ENCODE measurements around the gene AMN1.
"Not testable (repeated sequence)": the region's sequence is repeated elsewhere in the genome, so short reads cannot be mapped to it uniquely, and the experiment has no call there.

Gene AMN1

DNA sequence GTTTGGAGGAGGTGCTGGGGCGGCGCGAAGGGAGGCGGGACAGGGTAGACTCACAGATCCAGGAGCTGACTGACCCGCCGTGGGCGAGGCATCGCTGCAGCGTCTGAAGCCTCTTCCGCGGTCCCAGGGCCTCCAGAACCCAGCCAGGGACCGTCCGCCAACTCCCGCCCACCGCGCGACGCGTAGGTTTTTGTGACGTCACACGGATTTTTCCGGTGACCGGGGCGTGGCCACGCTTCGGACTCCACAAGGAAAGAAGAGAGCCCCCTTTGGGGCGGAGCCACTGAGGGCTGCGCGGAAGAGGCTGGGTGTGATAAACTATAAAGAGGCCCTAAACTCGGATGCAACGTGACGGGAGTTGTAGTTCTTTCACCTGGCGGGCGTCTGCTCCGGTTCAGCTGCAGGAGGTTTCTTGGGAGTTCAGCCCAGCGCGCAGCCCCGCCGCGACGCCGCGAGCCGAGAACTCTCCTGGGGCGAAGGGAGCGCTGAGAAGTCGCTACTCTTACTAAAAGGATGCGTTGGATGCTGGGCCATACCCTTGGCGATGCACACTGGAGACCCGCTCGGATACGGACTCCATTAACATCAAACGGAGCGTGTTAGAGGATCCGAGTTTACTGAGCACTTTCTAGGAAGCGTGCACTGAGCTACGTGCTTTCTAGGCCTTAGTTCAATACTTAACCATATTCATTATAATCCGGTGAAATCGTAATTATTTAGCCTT lies at the start of gene AMN1:
Gene AMN1 (minus strand): TSS at position 105 of the 724 bp plus-strand sequence. CDS start 13 bp downstream, at position 92.
- peak; percentile 99 for DNase-seq (ENCODE audit: low spot score)

DNA sequence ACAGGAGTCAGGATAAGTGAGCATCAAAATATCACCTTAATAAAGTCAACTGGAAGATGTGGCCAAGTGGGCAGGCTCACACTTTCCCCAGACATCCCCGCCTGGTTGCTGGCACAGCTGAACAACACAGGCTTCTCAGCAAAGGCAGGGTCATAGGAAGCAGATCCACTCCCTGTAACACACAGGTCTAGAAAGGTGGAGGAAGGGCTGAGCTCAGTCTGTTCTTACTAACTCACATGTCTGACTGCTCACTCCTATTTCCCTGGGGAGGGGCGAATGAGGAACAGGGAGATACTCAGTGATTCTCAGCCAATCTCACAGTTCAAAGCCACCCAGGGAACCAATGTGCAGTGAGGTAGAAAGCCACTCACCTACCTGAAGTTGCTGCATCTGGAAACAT lies 45.0 kb upstream of the AMN1 start:
- DNase-seq (ENCODE audit: low spot score) = no peak

DNA sequence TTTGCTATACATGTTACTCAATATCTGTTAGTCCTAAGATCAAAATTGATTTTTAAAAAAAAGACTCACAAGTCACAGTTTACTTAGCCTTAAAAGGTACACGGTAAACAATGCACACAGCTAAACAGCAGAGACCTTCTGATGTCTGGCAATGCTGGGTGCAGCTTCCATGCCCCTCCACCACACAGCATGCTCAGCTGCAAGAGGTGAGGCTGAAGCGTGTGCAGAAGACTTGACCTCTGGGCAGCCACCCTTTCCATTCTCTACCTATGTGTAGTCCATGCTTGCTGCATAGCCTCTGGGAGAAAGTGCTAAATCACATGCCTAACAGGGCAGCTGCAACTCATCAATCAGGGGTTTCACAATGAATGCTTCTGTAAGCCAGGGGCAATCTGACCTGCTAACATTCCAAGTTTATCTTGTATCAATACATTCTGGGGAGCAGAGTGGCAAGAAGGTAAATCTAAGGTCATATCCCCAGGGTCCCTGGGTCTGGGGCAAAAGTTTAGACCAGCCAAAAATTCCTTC lies 44.5 kb upstream of the AMN1 start:
- DNase-seq (ENCODE audit: low spot score) = no peak

DNA sequence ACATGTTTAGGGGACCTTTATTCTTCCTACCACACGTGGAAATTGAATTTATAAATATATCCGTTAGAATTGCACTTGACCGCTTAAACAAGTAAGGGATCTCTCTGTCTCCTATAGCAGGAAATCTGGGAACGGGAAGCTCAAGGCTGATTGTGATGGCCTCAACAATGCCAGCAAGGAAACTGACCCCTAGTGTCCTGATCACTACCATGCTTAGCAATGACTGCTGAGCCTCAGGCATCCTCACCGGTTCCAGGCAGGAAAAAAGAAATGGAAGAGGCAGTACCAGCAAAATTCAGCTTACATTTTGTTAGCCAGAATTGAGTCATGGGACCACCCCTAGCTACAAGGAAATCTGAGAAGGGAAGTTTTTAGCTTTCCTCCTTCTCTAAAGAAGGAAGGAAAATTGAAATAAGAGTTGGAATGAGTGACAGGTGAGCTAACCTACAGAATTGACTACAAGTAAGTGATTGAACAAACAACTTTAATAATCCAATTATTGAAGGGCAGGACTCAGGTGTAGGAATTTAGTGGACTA lies 43.9 kb upstream of the AMN1 start:
- DNase-seq (ENCODE audit: low spot score) = no peak

DNA sequence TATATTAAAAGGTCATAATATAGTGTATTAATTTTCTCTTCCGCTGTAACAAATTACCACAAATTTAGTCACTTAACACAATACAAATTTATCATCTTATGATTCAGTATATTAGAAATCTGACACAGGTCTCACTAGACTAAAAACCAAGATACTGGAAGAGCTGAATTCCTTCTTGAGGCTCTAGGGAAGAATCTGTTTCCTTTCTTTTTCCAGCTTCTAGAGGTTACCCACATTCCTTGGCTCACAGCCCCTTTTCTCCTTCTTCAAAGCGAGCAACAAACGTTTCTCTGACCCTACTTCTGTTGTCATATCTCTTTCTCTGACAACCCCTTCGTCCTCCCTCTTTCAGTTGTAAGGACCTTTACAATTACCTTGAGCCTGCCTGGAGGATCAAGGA lies 43.4 kb upstream of the AMN1 start:
- no peak for DNase-seq (ENCODE audit: low spot score)

DNA sequence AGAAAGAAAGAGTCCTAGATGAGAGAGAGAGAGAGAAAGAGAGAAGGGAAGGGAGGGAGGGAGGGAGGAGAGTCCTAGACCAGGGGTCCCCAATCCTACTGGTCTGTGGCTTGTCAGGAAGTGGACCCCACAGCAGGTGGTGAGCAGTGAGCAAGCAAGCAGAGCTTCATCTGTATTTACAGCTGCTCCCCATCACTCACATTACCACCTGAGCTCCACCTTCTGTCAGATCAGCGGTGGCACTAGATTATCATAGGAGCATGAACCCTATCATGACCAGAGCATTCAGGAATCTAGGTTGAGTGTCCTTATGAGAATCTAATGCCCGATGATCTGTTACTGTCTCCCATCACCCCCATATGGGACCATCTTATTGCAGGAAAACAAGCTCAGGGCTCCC lies 39.2 kb upstream of the AMN1 start:
- DNase-seq (ENCODE audit: low spot score) = no peak

DNA sequence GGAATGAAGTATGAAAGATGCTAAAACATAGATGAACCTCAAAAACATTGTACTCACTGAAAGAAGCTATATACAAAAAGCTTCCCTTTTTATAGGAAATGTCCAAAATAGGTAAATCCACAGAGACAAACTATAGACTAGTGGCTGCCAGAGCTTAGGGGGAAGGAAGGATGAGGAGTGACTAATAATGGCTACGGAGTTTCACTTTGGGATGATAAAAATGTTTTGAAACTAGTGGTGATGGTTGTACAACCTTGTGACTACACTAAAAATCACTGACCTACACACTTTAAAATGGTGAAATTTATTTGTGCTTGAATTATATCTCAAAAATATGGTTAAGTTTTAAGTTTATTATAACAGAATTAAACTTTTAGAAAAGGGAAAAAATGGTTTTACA lies 37.1 kb upstream of the AMN1 start:
- no peak for DNase-seq (ENCODE audit: low spot score)

DNA sequence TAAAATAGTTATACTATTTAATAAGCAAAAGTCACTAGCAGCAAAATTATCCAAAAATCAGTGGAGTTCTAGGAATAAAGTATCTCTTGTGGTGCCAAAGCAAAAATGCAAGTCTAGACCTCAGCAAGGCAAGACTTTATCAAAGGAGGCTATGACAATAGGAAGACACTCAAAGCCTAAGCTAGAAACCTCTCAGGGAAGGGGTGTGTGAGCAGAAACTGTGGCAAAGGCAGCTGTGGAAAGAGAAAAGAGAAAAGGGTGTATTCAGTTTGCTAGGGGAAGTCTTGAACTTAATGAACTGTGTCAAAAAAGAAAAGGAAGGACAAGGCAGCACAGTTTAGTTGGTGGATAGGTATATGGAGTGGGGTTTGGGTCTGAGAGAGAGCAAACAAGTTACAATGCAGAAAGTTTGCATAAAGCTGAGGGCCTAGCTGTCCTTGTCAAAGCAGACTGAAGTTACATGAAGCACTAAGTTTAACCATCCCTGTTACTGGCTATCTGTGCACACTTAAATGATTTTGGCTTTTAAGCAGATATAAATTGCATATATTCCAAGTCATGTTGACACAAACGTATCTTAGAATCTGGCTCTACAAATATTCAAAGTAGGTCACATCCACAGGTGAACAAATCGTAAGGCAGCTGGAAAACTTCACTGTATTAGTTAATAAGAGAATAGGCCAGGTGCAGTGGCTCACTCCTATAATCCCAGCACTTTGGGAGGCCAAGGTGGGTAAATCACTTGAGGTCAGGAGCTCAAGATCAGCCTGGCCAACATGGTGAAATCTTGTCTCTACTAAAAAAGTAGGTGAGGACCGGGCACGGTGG lies 31.0 kb upstream of the AMN1 start:
- no peak for DNase-seq (ENCODE audit: low spot score)

DNA sequence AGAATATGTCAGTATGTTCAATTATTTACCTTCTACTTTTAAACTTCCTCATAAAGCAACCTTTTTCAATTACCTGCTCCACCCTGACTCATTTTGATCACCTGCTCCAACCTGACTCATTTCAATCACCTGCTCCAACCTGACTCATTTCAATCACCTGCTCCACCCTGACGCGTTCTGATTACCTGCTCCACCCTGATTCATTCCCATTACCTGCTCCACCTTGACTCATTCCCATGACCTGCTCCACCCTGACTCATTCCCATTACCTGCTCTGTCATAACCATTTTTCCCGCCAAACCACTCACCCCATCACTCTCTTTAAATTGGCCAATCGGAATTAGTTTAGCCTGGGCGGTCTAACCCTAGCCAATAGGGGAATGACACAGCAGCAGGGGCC lies 29.5 kb upstream of the AMN1 start:
- DNase-seq (ENCODE audit: low spot score) = not testable (repeated sequence)

DNA sequence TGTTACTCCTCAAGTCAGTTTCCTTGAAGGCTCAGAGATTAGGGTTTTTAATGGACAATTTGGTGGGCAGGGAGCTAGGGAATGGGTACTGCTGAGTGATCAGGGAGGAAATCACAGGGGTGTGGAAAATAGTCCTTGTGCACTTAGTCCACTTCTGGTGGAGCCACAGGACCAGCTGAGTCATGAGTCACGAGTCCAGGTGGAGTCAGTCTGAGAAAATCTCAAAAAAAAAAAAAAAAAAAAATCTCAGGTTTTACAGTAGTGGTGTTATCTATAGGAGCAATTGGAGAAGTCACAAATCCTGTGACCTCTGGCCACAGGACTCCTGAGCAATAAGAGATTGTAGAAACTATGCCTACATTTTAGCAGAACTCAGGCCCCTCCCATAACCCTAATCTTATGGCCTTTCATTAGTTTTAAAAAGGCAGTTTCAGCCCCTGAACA lies 28.2 kb upstream of the AMN1 start:
- DNase-seq (ENCODE audit: low spot score) = no peak

DNA sequence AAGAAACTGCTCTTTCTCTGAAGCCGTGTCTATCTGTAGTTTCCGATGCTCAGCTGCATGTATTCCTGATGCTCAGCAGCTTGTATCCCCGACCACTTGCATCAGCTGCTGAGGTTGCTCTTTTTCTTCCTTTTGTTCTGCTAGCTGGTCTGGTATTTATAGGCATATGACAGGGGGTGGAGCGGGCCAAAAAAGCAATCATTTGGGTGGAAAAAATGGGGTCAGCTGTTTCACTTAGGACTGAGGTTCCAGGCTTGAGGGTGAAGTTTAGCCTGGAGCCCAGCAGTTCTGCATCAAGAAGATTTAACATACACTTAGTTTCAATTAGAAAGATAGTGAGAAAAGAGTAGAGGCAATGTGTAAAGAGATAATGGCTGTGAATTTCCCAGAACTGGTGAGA lies 23.6 kb upstream of the AMN1 start:
- DNase-seq (ENCODE audit: low spot score) = peak; percentile 27

DNA sequence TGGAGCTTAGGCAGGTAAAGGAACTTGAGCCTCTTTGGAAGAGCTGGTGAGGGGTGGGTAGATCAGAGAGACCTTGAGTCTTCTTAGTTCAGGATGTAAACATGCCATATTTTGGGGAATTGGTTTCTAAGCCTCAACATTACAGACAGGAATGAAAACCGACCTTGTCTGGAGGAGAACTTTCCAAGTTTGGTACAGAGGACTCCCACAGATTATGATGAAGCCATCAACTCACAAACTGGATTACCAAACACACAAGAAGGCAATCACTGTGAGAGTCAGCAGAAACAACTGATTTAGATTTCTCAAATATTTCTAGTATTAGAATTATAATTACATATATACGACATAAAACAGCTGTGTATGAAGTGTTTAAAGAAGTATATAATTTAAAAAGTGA lies 22.3 kb upstream of the AMN1 start:
- DNase-seq (ENCODE audit: low spot score) = no peak

DNA sequence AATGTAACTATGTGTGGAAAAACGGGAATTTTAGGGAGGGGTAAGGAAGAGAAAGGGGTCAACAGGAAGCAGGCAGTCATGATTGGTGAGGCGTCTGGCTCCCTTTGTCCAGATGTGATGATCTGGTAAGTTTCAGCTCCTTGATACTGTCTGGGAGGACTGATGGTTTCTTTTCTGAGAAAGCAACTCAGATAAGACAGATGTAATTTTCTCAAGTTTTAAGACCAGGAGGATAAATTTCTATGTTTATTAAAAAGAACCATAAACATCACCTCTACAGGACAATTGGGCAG lies 21.9 kb upstream of the AMN1 start:
- DNase-seq (ENCODE audit: low spot score) = no peak

DNA sequence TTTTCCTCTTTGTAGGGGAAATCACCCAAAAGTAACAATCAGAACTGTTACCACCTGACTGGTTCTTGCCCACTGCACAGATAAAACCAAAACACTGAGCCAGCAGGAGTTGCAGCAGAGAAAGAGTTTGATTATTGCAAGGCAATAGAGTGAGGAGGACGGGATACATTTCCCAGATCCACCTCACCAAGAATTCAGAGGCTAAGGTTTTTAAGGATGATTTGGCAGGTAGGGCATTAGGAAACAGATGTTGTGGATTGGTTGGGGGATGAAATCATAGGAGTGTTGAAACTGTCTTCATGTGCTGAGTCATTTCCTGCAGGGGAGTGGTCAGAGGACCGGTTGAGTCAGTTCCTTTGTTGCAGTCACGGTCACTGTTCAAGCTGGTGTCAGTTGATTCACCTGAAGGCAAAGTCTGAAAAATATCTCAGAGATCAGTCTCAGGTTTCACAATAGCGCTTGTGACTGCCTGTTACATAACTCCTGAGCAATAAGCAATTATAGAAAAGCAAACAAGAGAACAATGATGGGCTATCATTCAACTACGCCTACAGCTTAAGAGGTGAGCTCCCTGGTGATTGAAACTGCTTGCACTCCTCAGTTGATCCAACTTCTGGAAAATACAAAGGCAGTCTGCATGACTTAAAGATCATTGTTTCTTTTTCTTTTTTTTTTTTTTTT lies 20.3 kb upstream of the AMN1 start:
- peak; percentile 95 for DNase-seq (ENCODE audit: low spot score)

DNA sequence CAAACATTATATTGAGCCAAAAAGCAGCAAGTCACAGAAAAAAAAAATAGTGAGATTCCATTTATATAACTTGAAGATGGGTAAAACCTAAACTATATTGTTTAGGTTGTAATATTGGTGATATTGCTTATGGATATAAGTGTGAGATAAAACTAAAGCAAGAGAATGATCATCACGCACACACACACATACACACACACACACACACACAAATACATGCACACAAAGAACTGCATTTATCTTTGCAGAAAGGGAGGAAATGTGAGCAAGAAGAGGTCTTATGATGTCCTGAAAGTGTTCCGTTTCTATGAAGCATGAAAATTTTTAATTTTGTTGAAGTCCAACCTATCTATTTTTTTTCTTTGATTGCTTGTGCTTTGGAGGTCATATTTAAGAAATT lies 16.4 kb upstream of the AMN1 start:
- no peak for DNase-seq (ENCODE audit: low spot score)

DNA sequence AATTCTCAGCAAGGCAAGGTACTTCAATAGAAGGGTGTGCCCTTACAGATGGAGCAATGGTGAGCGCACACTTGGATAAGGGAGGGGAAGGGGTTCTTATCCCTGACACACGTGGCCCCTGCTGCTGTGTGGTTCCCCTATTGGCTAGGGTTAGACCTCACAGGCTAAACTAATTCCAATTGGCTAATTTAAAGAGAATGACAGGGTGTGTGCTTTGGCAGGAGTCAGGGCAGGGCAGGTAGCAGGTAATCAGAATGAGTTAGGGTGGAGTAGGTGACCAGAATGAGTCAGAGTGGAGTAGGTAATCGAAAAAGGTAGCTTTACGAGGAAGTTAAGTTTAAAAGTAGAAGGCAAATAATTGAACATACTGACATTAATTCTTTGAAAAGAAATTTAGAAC lies 15.5 kb upstream of the AMN1 start:
- not testable (repeated sequence) for DNase-seq (ENCODE audit: low spot score)

DNA sequence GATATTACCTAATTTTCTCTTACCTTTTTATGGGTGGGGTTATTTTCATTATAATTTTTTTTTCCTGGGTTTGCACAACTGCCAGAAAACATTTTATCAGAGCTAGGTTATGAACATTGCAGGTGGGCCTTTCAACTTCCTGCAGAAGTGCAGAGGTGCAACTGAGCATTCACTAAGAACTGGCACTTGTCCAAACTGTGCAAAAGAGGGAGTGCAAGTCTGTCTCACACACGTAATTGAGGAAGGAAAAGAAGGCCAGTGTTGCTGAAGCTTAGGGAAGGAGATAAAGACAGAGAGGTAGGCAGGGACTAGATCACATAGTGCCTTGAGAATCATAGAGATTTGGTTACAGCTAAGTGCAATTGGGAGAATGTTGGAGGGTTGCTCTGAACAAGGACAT lies 14.1 kb upstream of the AMN1 start:
- DNase-seq (ENCODE audit: low spot score) = no peak

DNA sequence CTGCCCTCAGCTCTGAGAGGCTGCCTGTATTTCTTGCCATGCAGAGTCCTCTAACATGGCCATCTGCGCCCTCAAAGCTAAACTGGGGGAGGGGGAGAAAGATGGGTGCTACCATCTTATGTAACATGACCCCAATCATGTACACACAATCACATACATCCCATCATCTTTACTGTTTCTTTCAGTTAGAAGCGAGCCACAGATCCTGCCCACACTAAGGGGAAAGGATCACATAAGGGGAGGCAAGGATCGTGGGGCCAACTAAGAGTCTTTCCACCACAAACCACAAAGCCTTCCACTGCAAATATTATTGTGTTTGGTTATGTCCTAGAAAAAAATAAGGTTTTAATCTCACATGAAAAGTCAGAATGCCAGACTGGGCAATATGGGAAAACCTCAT lies 11.8 kb upstream of the AMN1 start:
- no peak for DNase-seq (ENCODE audit: low spot score)

DNA sequence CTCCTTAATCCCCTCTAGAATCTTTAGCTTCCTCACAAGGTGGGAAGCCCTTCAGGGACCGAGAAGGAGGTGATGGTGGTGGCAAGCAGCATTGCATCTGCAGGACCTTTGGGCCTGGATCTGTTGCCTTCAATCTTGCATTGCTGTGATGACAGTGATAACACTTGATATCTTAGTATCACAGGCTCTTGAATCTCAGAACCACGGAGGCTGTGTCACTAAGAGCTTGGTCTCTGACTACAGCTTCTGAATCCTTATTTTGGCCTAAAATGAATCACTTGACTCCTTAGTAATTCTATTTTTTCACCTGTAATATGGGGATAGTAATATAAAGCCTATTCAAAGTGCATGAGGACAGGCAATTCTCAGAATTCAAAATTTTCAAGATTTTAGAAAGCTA lies 8.9 kb upstream of the AMN1 start:
- DNase-seq (ENCODE audit: low spot score) = no peak

DNA sequence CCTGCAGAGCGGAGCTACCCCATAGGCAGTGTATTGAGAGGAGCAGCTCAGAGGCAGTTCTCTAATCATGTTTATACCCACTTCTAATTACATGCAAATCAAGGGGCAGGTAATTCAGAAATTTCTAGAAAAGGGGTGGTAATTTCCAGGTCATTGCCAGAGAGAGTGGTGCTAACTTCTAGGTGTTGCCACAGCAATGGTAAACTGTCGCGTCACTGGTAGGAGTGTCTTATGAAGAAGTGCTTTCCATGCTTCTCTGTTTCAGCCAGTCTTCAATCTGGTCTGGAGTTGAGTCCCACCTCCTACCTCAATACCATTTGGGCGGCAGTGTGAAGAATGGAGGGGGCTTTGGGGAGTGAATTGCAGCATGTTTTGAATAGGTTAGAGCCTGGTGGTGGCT lies 8.5 kb upstream of the AMN1 start:
- no peak for DNase-seq (ENCODE audit: low spot score)

DNA sequence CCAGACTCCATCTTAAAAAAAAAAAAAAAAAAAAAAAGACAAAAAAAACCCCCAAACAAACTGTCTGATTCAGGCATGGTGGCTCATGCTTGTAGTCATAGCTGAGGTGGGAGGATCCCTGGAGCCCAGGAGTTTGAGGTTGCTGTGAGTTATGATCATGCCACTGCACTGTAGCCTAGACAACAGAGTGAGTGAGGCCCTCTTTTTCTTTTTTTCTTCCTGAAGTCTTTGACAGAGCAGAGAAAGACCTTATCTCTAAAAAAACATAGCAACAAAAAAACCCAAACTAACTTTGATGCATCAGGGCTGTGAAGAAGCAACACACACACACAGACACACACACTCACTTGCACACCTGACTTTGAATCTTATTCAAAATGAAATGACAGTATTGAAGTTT lies 7.7 kb upstream of the AMN1 start:
- peak; percentile 66 for DNase-seq (ENCODE audit: low spot score)

DNA sequence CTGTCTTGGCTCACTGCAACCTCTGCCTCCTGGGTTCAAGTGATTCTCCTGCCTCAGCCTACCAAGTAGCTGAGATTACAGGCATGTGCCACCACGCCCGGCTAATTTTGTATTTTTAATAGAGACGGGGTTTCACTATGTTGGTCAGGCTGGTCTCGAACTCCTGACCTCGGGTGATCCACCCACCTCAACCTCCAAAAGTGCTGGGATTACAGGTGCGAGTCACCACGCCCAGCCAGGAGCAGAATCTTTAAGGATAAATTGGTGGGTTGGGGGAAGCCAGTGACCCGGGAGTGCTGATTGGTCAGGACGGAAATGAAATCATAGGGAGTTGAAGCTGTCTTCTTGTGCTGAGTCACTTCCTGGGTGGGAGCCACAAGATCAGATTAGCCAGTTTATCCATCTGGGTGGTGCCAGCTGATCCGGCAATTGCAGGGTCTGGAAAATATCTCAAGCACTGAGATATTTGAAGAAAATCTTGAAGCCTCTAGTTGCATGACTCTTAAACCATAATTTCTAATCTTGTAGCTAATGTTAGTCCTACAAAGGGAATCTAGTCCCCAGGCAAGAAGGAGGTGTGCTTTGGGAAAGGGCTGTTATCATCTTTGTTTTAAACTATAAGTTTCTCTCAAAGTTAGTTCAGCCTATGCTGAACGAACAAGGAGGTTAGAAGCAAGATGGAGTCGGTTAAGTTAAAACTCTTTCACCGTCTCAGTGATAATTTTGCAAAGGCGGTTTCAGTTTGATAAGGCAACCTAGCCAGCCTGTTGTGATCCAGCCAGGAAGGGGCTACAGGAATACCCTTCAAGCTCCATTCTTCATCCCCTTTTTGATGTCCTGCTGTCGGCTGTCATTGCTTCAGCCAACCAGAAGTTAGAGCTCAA lies 5.0 kb upstream of the AMN1 start:
- peak; percentile 64 for DNase-seq (ENCODE audit: low spot score)

Data from activated CD4-positive, alpha-beta T cell treated with anti-CD3 and anti-CD28 coated beads, Interleukin-2, Interleukin-4, amounts not matched to agents 100 ng/mL and 50 ng/mL, durations not matched to agents 16 hours and 8 hours (primary cell).